ENCODE data around the gene AGPAT4.

DNA sequence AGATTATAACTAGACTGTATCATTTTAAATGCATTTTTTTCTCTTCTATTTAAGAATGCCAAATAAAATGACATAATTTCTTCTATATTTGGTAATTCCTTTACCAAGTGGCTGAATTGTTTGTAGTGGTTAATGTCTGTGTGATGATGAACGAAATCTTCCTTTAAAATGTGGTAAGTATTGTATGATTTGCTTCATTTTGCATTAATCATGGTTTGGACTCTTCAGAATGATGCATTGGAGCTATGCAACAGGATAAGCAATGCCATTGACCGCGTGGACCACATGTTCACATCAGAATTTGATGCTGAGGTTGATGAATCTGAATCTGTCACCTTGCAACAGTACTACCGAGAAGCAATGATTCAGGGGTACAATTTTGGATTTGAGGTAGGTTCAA, 182.7 kb downstream of the AGPAT4 start:
- TF ChIP-seq, protein P1, sequence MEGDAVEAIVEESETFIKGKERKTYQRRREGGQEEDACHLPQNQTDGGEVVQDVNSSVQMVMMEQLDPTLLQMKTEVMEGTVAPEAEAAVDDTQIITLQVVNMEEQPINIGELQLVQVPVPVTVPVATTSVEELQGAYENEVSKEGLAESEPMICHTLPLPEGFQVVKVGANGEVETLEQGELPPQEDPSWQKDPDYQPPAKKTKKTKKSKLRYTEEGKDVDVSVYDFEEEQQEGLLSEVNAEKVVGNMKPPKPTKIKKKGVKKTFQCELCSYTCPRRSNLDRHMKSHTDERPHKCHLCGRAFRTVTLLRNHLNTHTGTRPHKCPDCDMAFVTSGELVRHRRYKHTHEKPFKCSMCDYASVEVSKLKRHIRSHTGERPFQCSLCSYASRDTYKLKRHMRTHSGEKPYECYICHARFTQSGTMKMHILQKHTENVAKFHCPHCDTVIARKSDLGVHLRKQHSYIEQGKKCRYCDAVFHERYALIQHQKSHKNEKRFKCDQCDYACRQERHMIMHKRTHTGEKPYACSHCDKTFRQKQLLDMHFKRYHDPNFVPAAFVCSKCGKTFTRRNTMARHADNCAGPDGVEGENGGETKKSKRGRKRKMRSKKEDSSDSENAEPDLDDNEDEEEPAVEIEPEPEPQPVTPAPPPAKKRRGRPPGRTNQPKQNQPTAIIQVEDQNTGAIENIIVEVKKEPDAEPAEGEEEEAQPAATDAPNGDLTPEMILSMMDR (IDR thresholded peaks at IDR 0.05), result no peak
- TF ChIP-seq POLR2A (IDR thresholded peaks at IDR 0.05), result no peak

Measured in testis (tissue), 2 donors.